HG02623 (cell line): Measurements from ENCODE around the gene ASGR1.
"Not testable (repeated sequence)": the region's sequence is repeated elsewhere in the genome, so short reads cannot be mapped to it uniquely, and the experiment has no call there.

Experiments used
- ATAC-seq: cut with Tn5 transposase; IDR thresholded peaks from one replicate; pipeline ENCODE4 v1.9.1; 2021; ENCODE audit warnings: moderate library complexity; ENCODE audit not compliant: unreplicated experiment

Gene ASGR1

DNA sequence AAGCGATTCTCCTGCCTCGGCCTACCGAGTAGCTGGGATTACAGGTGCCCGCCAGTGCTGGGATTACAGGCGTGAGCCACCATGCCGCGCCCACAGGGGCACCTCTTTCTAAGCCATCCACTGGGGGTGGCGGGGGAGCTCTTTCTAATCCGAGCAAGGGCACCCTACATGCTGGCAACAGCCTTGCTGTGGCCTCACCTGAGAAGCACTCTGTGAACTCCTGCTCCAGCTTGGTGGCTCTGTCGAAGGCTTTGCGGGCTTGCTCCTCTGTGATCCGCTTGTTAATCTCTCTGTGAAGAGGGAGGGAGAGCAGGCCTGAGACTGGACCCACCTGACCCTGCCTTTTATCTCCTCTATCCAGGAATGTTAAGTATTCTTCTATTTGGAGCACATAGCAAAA, 11.9 kb upstream of the ASGR1 start:
- no peak for ATAC-seq

GRCh38 chr17:7190276-7190917, 11.2 kb upstream of the ASGR1 start:
- no peak for ATAC-seq

GRCh38 chr17:7186241-7186640, 7.1 kb upstream of the ASGR1 start:
- ATAC-seq = no peak

GRCh38 chr17:7184647-7185046, 5.5 kb upstream of the ASGR1 start:
- no peak for ATAC-seq

- ATAC-seq = no peak
Observed at GRCh38 chr17:7184091-7184488, 4.9 kb upstream of the ASGR1 start.

GRCh38 chr17:7183433-7184090, 4.4 kb upstream of the ASGR1 start:
- ATAC-seq = no peak

- not testable (repeated sequence) for ATAC-seq
Observed at GRCh38 chr17:7182101-7182500, 2.9 kb upstream of the ASGR1 start.

- no peak for ATAC-seq
Observed at GRCh38 chr17:7178973-7179316, 225 bp downstream of the ASGR1 start.

DNA sequence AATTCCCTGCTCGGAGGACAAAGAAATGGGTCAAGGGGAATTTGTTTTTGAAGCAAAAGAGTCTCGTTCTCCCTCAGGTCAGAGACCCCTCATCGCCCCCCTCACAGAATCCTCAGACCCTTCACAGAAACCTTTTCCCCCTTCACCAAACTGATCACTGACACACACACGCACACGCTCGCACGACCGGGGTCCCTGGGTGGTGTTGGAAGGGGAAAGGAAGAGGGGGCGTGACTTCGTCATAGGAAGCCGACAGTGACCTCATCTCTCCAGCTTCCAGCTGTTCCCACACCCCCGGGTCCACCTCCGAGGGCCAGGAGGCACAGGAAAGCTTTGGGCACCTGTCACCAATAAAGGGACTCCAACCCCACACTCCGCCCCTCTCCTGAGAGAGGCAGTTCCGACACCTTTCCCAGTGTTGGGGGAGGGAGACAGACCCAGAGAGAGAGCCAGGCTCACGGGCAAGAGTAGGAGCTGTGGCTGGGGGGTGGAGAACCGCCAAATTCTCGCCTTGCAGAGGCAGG, 1.2 kb downstream of the ASGR1 start:
- ATAC-seq = no peak

DNA sequence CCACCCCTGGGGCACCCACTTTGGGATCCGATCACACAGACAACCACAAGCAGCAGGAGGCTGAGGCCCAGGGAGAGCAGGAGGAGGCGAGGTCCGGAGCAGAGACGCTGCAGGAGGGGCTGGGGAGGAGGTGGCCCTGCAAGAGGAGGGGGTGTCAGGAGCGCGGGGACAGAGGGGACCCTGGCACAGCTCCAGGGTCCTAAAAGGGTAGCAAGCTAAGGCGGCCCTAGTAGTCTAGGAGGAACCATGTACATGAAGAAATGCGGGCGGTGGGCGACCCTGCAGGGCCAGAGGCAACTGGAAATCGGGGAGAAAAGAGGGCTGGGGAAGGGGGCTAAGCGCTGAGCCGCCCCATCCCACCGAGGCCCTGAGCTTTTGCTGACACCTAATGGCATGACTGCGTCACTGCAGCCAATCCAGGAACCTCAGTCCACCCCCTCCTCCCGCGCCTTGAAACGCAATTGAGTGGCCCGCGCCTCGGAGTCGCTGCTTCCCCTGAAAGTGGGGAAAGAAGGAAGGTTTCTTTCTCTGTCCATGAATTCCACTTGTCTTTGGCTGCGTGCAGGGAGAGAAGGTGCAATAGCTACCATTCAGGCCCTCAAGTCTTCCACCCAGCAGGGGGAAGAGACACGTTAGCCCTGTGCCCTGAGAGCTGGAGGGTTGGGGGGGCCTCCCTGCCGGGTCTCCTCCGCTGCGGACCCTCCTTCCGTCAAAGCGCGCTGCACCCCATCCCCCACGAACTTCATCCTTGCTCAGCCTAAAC, 1.8 kb downstream of the ASGR1 start:
- ATAC-seq = no peak

DNA sequence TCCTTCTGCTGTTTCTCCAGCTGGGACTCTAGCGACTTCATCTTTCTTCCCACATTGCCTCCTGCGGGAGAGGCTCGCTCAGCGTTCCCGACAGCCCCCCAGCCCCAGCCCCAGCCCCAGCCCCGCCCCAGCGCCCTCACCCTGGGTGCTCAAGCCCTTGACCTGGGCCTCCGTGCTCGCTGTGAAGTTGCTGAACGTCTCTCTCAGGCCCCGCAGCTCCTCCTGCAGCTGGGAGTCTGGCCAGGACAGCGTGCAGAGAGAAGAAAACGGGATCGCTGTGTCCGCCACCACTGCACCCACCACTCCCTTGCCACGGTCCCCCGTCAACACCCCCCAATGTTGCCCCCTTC, 2.4 kb downstream of the ASGR1 start:
- ATAC-seq = no peak

DNA sequence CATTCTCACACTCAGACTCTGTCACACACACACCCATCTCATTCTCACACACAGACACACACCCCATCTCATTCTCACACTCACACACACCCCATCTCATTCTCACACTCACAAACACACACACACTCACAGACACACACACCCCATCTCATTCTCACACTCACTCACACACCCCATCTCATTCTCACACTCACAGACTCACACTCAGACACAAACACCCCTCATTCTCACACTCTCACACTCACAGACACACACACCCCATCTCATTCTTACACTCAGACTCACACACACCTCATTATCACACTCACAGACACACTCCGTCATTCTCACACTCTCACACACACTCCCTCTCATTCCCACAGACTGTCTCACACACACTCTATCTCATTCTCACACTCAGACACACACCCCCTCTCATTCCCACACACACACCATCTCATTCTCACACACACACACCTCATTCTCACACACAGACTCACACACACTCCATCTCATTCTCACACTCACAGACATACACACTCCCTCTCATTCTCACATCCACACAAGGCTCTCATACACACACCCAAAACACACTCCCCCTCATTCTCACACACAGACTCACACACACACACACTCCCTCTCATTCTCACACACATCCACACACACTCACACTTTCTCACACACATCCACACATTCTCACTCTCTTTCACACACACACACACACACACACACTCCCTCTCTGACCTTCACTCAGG, 2.9 kb downstream of the ASGR1 start:
- no peak for ATAC-seq

GRCh38 chr17:7175330-7175733, 3.8 kb downstream of the ASGR1 start:
- no peak for ATAC-seq

- ATAC-seq = no peak
Observed at GRCh38 chr17:7174603-7175326, 4.4 kb downstream of the ASGR1 start.

- ATAC-seq = no peak
Observed at GRCh38 chr17:7173687-7174602, 5.2 kb downstream of the ASGR1 start.

DNA sequence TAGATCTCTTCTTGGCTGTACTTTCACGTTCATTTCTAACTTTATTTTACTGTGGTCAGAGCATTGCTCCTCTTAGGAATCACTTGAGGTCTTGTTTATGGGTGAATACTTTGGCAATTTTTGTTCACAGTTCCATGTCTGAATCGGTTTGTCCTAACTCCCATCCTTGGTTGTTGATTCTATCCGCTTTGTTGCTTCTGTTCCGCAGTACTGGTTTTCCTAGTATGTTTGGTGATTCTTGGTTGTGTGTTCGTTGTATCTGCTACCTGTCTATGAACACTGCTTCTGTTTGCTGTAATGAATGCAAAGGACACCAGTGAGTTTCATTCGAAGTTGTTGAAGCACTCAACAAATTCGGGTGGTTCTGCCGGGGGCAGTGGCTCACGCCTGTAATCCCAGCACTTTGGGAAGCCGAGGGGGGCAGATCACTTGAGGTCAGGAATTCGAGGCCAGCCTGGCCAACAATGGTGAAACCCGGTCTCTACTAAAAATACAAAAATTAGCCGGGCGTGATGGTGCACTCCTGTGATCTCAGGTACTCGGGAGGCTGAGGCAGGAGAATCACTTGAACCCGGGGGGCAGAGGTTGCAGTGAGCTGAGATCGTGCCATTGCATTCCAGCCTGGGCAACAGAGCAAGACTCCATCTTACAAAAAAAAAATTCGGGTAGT, 6.5 kb downstream of the ASGR1 start:
- not testable (repeated sequence) for ATAC-seq

DNA sequence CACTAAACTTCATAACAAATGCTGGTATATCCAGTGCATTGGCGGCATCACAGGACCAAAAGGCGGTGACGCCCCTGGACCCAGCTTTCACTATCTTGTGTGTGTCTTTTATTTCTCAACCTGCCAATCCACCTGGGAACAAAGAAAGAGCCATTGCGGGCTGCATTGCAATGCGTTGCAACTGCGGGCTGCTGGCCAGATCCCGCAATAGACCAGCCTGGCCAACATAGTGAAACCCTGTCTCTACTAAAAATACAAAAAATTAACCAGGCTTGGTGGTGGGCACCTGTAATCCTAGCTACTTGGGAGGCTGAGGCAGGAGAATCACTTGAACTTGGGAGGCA, 9.6 kb downstream of the ASGR1 start:
- not testable (repeated sequence) for ATAC-seq

DNA sequence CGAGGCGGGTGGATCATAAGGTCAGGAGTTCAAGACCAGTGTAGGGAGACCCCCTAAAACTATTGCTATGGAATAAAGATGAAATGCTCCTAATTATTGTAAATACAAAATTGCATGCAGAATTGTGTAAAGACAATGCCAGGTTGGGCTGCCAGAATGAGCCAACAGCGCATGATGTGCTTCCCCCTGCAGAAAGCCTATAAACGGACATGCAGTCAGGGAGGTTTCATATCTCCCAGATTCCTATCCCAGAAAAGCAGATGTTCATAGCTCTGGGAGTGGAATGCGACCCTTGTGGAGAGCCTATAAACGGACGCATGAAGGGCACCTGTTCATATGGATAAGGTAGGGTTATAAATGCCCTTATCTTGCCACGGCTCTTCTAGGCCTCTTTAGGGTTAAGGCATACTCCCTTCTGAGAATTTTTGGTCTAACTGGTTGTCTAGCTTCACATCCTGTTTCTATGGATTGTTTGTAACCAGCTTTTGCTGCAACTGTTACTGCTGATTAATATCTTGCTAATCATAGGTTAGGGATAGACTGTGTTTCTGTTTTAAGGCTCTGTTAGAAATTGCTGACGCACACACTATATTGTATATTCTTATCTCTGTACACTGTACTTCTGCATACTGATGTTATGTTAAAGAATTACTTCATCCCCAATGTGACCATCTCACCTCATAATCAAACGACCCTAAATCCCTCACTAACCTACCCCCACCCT, 10.2 kb downstream of the ASGR1 start:
- ATAC-seq = not testable (repeated sequence)

- ATAC-seq = no peak
Observed at GRCh38 chr17:7167832-7168231, 11.3 kb downstream of the ASGR1 start.
